Uterus (tissue), 4 donors: ENCODE data around the gene ZYX. TPM values are rescaled to one million over a fixed set of nuclear protein-coding genes. Genes with fewer than 3 reads are reported as not detected.
"Not testable (repeated sequence)": the region's sequence is repeated elsewhere in the genome, so short reads cannot be mapped to it uniquely, and the experiment has no call there.

ENCODE experiments used
- DNase-seq, 2 donors: peaks; one replicate each; pipeline ENCODE4 v3.0.0-alpha.2; 2019 to 2020
- H3K27ac ChIP-seq, 2 donors: fragments of 200-600 bp; sonication (generic); 1 replicate in 1 of 2; 2 replicates in 1 of 2; pipeline ENCODE4 v1.5.1; 2016 to 2018
- H3K27me3 ChIP-seq, 2 donors: fragments of 200-600 bp; sonication (generic); one replicate each; pipeline ENCODE4 v1.5.1; 2018 to 2019; ENCODE audit warnings: control low read depth in 1 of 2
- H3K36me3 ChIP-seq, 2 donors: fragments of 200-600 bp; sonication (generic); one replicate each; pipeline ENCODE4 v1.5.1; 2019; ENCODE audit warnings: control low read depth in 1 of 2
- H3K4me1 ChIP-seq, 2 donors: fragments of 200-600 bp; sonication (generic); one replicate each; pipeline ENCODE4 v1.5.1; 2018 to 2019; ENCODE audit warnings: control low read depth in 1 of 2
- H3K4me3 ChIP-seq, 2 donors: fragments of 200-600 bp; sonication (generic); 1 replicate in 1 of 2; 2 replicates in 1 of 2; pipeline ENCODE4 v1.5.1; 2018 to 2019; ENCODE audit warnings: mild to moderate bottlenecking in 1 of 2
- H3K9me3 ChIP-seq, 2 donors: fragments of 200-600 bp; sonication (generic); one replicate each; pipeline ENCODE4 v1.5.1; 2019; ENCODE audit warnings: control low read depth in 1 of 2
- POLR2A ChIP-seq, 2 donors: fragments of 450-650 bp; IDR thresholded peaks; one replicate each; pipeline ENCODE4 v1.6.1; 2016; ENCODE audit warnings: antibody characterized with exemption in 2 of 2, mild to moderate bottlenecking in 1 of 2, moderate library complexity in 1 of 2
- intact Hi-C: fragments of 100-400 bp; cut with DNase I; formaldehyde crosslinking; loops from one replicate; pipeline ENCODE4 v1.15.1; 2023; ENCODE audit warnings: low total_unique reads
- total RNA-seq, 4 donors: library from RNA; depleted of rRNA in 3 of 4; stranded (reverse); fragments of >200 nt in 3 of 4; gene quantifications; one replicate each; pipeline versions ENCODE4 v1.1.0 to v1.2.4, GENCODE V29; 2014 to 2023
- TF ChIP-seq, protein P1 (sequence below), 4 experiments: fragments of 200-600 bp in 2 of 4; fragments of 450-650 bp in 2 of 4; sonication (generic) in 2 of 4; IDR thresholded peaks; one replicate each; pipeline ENCODE4 v1.5.1; 2016 to 2019; ENCODE audit warnings: antibody characterized with exemption in 4 of 4, mild to moderate bottlenecking in 2 of 4, moderate library complexity in 1 of 4
- donor health status: DM: yes; HTN: yes; CAD: no.

The ZYX gene
- total RNA-seq, 4 donors from 2014 or later: 46.0 to 494 (median 95.9) TPM

DNA sequence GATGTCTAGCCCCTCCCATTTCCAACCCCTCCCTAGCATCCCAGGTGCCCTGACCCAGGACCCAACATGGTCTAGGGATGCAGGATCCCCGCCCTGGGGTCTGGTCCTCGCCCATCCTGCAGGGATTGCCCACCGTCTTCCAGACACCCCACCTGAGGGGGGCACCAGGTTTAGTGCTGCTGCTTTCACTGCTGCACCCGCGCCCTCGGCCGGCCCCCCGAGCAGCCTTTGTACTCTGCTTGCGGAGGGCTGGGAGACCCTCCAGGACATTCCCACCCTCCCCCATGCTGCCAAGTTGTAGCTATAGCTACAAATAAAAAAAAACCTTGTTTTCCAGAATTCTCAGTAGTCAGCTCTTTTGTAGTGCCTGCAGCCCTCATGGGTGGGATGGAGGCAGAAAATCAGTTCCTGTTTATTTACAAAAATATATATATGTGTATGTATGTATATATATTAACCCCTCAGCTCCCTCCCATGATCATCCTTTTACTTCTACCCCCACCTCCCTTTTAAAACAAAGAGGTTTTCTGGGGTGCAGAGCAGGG, 9.7 kb downstream of the ZYX start:
- H3K27ac ChIP-seq: peak overlapping the region; percentile 98 to 99
- H3K4me1 ChIP-seq: peaks cover 27 to 44% of the 10 kb centered on the region in 2 donors
- DNase-seq: peak in 1 of 2 donors; percentile 22
- H3K36me3 ChIP-seq: no peaks in the 10 kb centered on the region
- H3K4me3 ChIP-seq: no peak overlapping the region
- no peaks in the 10 kb centered on the region for H3K9me3 ChIP-seq
- TF ChIP-seq, protein P1, sequence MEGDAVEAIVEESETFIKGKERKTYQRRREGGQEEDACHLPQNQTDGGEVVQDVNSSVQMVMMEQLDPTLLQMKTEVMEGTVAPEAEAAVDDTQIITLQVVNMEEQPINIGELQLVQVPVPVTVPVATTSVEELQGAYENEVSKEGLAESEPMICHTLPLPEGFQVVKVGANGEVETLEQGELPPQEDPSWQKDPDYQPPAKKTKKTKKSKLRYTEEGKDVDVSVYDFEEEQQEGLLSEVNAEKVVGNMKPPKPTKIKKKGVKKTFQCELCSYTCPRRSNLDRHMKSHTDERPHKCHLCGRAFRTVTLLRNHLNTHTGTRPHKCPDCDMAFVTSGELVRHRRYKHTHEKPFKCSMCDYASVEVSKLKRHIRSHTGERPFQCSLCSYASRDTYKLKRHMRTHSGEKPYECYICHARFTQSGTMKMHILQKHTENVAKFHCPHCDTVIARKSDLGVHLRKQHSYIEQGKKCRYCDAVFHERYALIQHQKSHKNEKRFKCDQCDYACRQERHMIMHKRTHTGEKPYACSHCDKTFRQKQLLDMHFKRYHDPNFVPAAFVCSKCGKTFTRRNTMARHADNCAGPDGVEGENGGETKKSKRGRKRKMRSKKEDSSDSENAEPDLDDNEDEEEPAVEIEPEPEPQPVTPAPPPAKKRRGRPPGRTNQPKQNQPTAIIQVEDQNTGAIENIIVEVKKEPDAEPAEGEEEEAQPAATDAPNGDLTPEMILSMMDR (IDR thresholded peaks at IDR 0.05): no peak
- TF ChIP-seq POLR2A (IDR thresholded peaks at IDR 0.05): no peak
- H3K27me3 ChIP-seq: no peaks in the 10 kb centered on the region
- intact Hi-C loops: no loop called here

DNA sequence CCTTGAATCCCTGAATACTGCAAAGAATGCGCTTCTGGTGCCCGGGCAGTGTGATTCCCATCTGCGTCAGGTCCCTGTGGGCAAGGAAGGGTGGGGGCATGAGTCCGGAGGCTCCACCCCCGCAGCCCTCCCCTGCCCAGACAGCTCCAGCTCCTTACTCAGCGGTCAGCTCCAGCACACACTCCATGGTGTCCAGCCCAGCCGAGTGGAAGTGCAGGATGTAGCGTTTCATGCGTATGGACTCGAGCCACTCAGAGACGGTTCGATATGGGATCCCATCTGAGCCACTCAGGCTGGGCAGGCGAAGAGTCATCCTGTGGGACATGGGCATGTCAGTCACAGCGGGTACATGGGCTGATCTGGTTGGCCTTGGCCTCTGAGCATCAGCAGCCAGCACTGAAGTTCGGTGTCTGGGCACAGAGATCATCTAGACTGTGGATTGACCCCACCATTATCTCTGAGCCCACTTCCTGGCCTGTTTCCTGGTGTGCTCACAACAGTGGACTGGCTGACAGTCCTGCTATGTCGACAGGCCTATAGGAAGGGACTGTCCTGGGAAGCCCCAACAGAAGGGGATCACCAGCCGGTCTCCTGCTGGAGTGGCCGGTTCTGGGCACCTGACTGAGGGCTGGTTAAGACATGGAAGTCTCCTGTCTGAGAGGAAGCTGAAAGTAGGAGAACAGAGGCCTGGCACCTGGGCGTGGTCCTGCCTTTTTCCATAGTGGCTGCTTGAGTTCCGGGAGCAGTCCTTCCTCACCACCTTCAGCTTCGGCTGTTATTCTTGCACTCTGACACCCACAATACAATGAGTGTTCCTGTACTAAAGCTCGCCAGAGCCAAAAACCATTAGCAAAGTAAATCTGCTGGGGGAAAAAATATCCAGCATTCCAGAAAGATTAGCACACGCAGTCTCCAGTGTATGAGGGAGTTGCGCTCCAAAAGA, 10.6 kb downstream of the ZYX start:
- peak; percentile 79 to 85 for DNase-seq
- H3K4me3 ChIP-seq: no peak overlapping the region

DNA sequence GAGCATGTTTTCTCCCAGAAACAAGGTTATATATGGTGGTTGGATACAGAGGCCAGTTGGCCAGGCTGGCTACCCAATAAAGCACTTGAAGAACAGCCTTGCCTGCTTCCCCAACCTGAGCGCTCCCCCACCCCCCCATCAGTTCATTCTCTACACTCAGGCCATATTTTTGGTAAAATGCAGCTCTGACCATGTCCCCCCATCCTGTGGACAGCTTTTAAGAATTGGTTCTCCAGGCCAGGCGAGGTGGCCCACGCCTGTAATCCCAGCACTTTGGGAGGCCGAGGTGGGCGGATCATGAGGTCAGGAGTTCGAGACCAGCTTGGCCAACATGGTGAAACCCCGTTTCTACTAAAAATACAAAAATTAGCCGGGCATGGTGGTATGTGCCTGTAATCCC, 11.3 kb downstream of the ZYX start:
- intact Hi-C loops, DNase-seq: not testable (repeated sequence)

More for the DNA sequence above, 10.6 kb downstream of the ZYX start:
- intact Hi-C loops: no loop called here
- Histone ChIP-seq H3K27ac (peak overlapping the region; percentile 98 to 99), H3K27me3 (no peaks in the 10 kb centered on the region), H3K9me3 (no peaks in the 10 kb centered on the region), H3K4me1 (peaks cover 27 to 41% of the 10 kb centered on the region in 2 donors), H3K36me3 (no peaks in the 10 kb centered on the region)
- TF ChIP-seq, protein P1 (IDR thresholded peaks at IDR 0.05): no peak
- TF ChIP-seq POLR2A (IDR thresholded peaks at IDR 0.05): peak; percentile 36 to 49

GRCh38 chr7:143392875-143393266, 11.7 kb downstream of the ZYX start:
- H3K4me3 ChIP-seq: no peak overlapping the region
- H3K9me3 ChIP-seq: no peaks in the 10 kb centered on the region
- TF ChIP-seq, protein P1 (IDR thresholded peaks at IDR 0.05): no peak
- TF ChIP-seq POLR2A (IDR thresholded peaks at IDR 0.05): no peak
- peaks cover 20 to 30% of the 10 kb centered on the region in 2 donors for H3K4me1 ChIP-seq
- no peaks in the 10 kb centered on the region for H3K36me3 ChIP-seq
- intact Hi-C loops: no loop called here
- no peaks in the 10 kb centered on the region for H3K27me3 ChIP-seq
- no peak for DNase-seq
- H3K27ac ChIP-seq: peak overlapping the region; percentile 98 to 99

More for the DNA sequence above, 11.3 kb downstream of the ZYX start:
- not testable (repeated sequence) for H3K4me3 ChIP-seq, H3K9me3 ChIP-seq, H3K27me3 ChIP-seq, H3K36me3 ChIP-seq
- Histone ChIP-seq H3K4me1 (peaks cover 22 to 34% of the 10 kb centered on the region in 2 donors), H3K27ac (peak overlapping the region; percentile 98 to 99)

- intact Hi-C loops: no loop called here
- Histone ChIP-seq H3K9me3 (no peaks in the 10 kb centered on the region), H3K36me3 (no peaks in the 10 kb centered on the region), H3K27ac (peak overlapping the region; percentile 98 to 99), H3K4me3 (no peak overlapping the region), H3K27me3 (no peaks in the 10 kb centered on the region), H3K4me1 (peaks cover 20 to 25% of the 10 kb centered on the region in 2 donors)
- DNase-seq: peak in 1 of 2 donors; percentile 44
- TF ChIP-seq, protein P1 (IDR thresholded peaks at IDR 0.05): no peak
Measured at GRCh38 chr7:143393267-143394041, 12.3 kb downstream of the ZYX start.
